Activated CD8-positive, alpha-beta T cell treated with anti-CD3 and anti-CD28 coated beads for 36 hours (primary cell): ENCODE data around the gene LIN7A. TPM values are rescaled to one million over a fixed set of nuclear protein-coding genes. Genes with fewer than 3 reads are reported as not detected.

ENCODE experiments used
- ATAC-seq: fragments of 200-7000 bp; cut with Tn5 transposase; one replicate; pipeline ENCODE4 v1.10.0; 2021; ENCODE audit warnings: mild to moderate bottlenecking, moderate library complexity
- CTCF ChIA-PET: fragments of 350-600 bp; sonication (Branson Sonifier 250); formaldehyde crosslinking; loops from one replicate; lab custom pipeline; 2021; ENCODE audit warnings: antibody characterized with exemption; lab: Charles Lee
- POLR2A ChIA-PET: fragments of 350-600 bp; sonication (Branson Sonifier 250); formaldehyde crosslinking; loops from one replicate; lab custom pipeline; 2021; ENCODE audit warnings: antibody characterized with exemption; lab: Charles Lee
- DNase-seq: peaks from one replicate; pipeline ENCODE4 v3.0.0-alpha.2; 2020
- H3K27ac Mint-ChIP-seq: one replicate; pipeline ENCODE4 v1.8.0; 2021; ENCODE audit warnings: mild to moderate bottlenecking, mixed read lengths
- H3K27me3 Mint-ChIP-seq: one replicate; pipeline ENCODE4 v1.8.0; 2021; ENCODE audit warnings: mixed read lengths
- H3K36me3 Mint-ChIP-seq: one replicate; pipeline ENCODE4 v1.8.0; 2021; ENCODE audit warnings: low read depth, mixed read lengths
- H3K4me1 Mint-ChIP-seq: one replicate; pipeline ENCODE4 v1.8.0; 2021; ENCODE audit warnings: low read depth, mixed read lengths
- H3K4me3 Mint-ChIP-seq: one replicate; pipeline ENCODE4 v1.8.0; 2021; ENCODE audit warnings: mild to moderate bottlenecking, moderate library complexity, mixed read lengths
- H3K9me3 Mint-ChIP-seq: one replicate; pipeline ENCODE4 v1.8.0; 2021; ENCODE audit warnings: mixed read lengths
- intact Hi-C: fragments of 100-400 bp; cut with micrococcal nuclease; formaldehyde crosslinking; loops from one replicate; pipeline ENCODE4 v1.10.0; 2022
- total RNA-seq, 2 experiments: library from RNA; stranded (reverse); gene quantifications; one replicate each; pipeline ENCODE4 v1.2.3, GENCODE V29; 2021
- TF ChIP-seq, protein P1 (sequence below): fragments of 200-600 bp; IDR thresholded peaks from one replicate; pipeline ENCODE4 v1.8.0; 2022; ENCODE audit warnings: antibody characterized with exemption, mild to moderate bottlenecking

LIN7A gene
- total RNA-seq, 2 experiments from 2014 or later: not detected

GRCh38 chr12:80781313-80781712 is 156.4 kb downstream of the LIN7A start:
- ChIA-PET POLR2A (no interaction called here), CTCF (no interaction called here)
- H3K36me3 Mint-ChIP-seq: no peaks in the 10 kb centered on the region

GRCh38 chr12:80780746-80781145 is 157.0 kb downstream of the LIN7A start:
- H3K9me3 Mint-ChIP-seq: peaks cover 11% of the 10 kb centered on the region
- ChIA-PET POLR2A (no interaction called here), CTCF (no interaction called here)
- no peak for ATAC-seq
- H3K27me3 Mint-ChIP-seq: no peaks in the 10 kb centered on the region
- H3K4me3 Mint-ChIP-seq: no peak overlapping the region
- peaks cover 3% of the 10 kb centered on the region for H3K4me1 Mint-ChIP-seq
- no peak for DNase-seq
- H3K27ac Mint-ChIP-seq: no peak overlapping the region
- intact Hi-C loops: no loop called here
- no peaks in the 10 kb centered on the region for H3K36me3 Mint-ChIP-seq
- TF ChIP-seq, protein P1, sequence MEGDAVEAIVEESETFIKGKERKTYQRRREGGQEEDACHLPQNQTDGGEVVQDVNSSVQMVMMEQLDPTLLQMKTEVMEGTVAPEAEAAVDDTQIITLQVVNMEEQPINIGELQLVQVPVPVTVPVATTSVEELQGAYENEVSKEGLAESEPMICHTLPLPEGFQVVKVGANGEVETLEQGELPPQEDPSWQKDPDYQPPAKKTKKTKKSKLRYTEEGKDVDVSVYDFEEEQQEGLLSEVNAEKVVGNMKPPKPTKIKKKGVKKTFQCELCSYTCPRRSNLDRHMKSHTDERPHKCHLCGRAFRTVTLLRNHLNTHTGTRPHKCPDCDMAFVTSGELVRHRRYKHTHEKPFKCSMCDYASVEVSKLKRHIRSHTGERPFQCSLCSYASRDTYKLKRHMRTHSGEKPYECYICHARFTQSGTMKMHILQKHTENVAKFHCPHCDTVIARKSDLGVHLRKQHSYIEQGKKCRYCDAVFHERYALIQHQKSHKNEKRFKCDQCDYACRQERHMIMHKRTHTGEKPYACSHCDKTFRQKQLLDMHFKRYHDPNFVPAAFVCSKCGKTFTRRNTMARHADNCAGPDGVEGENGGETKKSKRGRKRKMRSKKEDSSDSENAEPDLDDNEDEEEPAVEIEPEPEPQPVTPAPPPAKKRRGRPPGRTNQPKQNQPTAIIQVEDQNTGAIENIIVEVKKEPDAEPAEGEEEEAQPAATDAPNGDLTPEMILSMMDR: no peak

More at GRCh38 chr12:80781313-80781712, 156.4 kb downstream of the LIN7A start:
- Mint-ChIP-seq H3K4me1 (peaks cover 3% of the 10 kb centered on the region), H3K27ac (no peak overlapping the region), H3K27me3 (no peaks in the 10 kb centered on the region), H3K4me3 (no peak overlapping the region), H3K9me3 (peaks cover 11% of the 10 kb centered on the region)
- TF ChIP-seq, protein P1: no peak
- intact Hi-C loops: no loop called here
- DNase-seq: no peak
- no peak for ATAC-seq

DNA sequence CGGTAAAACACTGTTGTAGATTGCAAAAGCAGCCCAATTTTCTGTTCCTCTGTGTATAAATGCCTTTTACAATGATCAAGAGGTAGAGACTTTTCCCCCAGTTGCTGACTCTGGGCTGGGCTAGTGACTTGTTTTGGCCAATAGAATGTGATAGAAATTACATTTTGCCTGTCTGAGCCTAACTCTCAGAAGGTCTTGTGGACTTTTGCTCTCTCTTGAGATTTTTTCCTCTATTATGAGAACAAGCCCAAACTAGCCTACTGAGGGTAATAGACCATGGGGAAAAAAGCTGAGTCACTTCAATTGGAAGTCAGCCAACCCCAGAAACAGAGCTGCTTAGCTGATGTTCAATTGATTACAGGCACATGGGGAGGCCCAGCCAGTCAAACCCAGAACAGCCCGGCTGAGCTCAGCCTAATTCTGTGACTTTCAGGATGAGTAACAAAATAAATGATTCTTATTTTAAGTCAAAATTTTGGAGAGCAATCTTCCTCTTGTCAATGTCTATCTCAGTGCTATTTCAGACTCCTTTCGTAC is 159.7 kb downstream of the LIN7A start:
- no peaks in the 10 kb centered on the region for H3K36me3 Mint-ChIP-seq
- H3K4me1 Mint-ChIP-seq: peaks cover 3% of the 10 kb centered on the region
- TF ChIP-seq, protein P1: no peak
- no peak overlapping the region for H3K27ac Mint-ChIP-seq
- no peaks in the 10 kb centered on the region for H3K27me3 Mint-ChIP-seq
- DNase-seq (peak; percentile 57), ATAC-seq (peak; percentile 77)
- H3K4me3 Mint-ChIP-seq: no peak overlapping the region
- ChIA-PET POLR2A (no interaction called here), CTCF (no interaction called here)
- intact Hi-C loops: no loop called here
- peaks cover 11% of the 10 kb centered on the region for H3K9me3 Mint-ChIP-seq

- H3K4me3 Mint-ChIP-seq: no peak overlapping the region
- peaks cover 10% of the 10 kb centered on the region for H3K9me3 Mint-ChIP-seq
- intact Hi-C loops: no loop called here
- H3K27me3 Mint-ChIP-seq: no peaks in the 10 kb centered on the region
- H3K4me1 Mint-ChIP-seq: peaks cover 3% of the 10 kb centered on the region
- ATAC-seq (no peak), DNase-seq (no peak)
- H3K27ac Mint-ChIP-seq: no peak overlapping the region
- CTCF ChIA-PET: no interaction called here
- POLR2A ChIA-PET: no interaction called here
- H3K36me3 Mint-ChIP-seq: no peaks in the 10 kb centered on the region
- TF ChIP-seq, protein P1: no peak
These were observed 160.1 kb downstream of the LIN7A start for GRCh38 chr12:80777587-80777986.

DNA sequence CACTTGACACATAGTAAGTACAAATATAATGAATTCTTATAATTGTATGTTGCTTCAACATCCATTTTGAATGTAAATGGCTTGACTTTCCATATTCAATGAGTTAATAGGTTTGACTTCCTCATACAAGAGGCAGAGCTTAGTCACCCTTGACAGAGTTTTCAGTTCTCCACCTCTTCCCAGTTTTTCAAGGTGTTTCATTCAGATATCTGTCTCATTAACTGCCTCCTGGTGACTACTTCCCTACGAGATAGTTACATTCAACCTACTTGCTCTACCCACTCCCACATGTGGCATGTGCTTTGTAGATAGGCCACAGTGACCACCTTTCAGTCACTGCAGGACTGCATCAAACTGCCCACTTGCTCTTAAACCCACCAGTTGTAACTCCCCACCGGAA is 161.0 kb downstream of the LIN7A start:
- intact Hi-C loops: no loop called here
- no peaks in the 10 kb centered on the region for H3K27me3 Mint-ChIP-seq
- ChIA-PET POLR2A (no interaction called here), CTCF (no interaction called here)
- peaks cover 3% of the 10 kb centered on the region for H3K4me1 Mint-ChIP-seq
- TF ChIP-seq, protein P1: no peak
- H3K4me3 Mint-ChIP-seq: no peak overlapping the region
- H3K36me3 Mint-ChIP-seq: no peaks in the 10 kb centered on the region
- H3K27ac Mint-ChIP-seq: no peak overlapping the region
- peaks cover 12% of the 10 kb centered on the region for H3K9me3 Mint-ChIP-seq
- DNase-seq: no peak
- no peak for ATAC-seq
